HCT116 (cell line): ENCODE data around the gene SCYGR4. TPM values are rescaled to one million over a fixed set of nuclear protein-coding genes. Genes with fewer than 3 reads are reported as not detected.

Source experiments
- ATAC-seq: fragments of 200-7000 bp; cut with Tn5 transposase; 2 replicates; pipeline ENCODE4 v1.9.1; 2020; ENCODE audit warnings: mild to moderate bottlenecking, moderate library complexity
- BruUV-seq: library from RNA; stranded (reverse); fragments of 400-500 nt; replicated peaks from 2 replicates; lab custom pipeline; 2021; lab: Mats Ljungman, UMichigan
- CTCF ChIA-PET: fragments of 300-600 bp; sonication (Branson Sonifier 250); formaldehyde crosslinking; loops from one replicate; lab custom pipeline; 2021; ENCODE audit warnings: antibody characterized with exemption; lab: Charles Lee
- POLR2A ChIA-PET: fragments of 300-600, 350-600 bp; sonication (Branson Sonifier 250); formaldehyde crosslinking; loops from one replicate; lab custom pipeline; 2021; ENCODE audit warnings: antibody characterized with exemption; lab: Charles Lee
- RAD21 ChIA-PET, 2 experiments: fragments of 300-600 bp; sonication (Branson Sonifier 250); formaldehyde crosslinking; loops; one replicate each; lab custom pipeline; 2023; ENCODE audit warnings: low total read pairs in 2 of 2; ENCODE audit not compliant: uncharacterized antibody in 2 of 2, unreplicated experiment in 2 of 2, low non-redundant PET in 1 of 2; lab: Charles Lee
- DNase-seq: peaks from one replicate; pipeline ENCODE4 v3.0.0-alpha.2; 2010; ENCODE audit warnings: low read depth, low spot score
- H2AFZ ChIP-seq: fragments of 200-600 bp; shearing (Covaris generic), sonication (generic); 2 replicates; pipeline ENCODE4 v1.6.1; 2017; ENCODE audit warnings: low read depth, mixed run types, mixed read lengths, antibody characterized with exemption, low read length; ENCODE audit not compliant: poor library complexity, severe bottlenecking
- H3K27ac ChIP-seq: 2 replicates; pipeline ENCODE4 v1.5.1; 2012; ENCODE audit warnings: low read depth, low read length
- H3K27me3 ChIP-seq: fragments of 200-600 bp; sonication (generic); 2 replicates; pipeline ENCODE4 v1.6.1; 2016; ENCODE audit warnings: mixed run types, low read length, mixed read lengths; ENCODE audit not compliant: insufficient read depth
- H3K36me3 ChIP-seq, 2 experiments: fragments of 200-500 bp in 1 of 2; fragments of 200-600 bp in 1 of 2; sonication (Bioruptor generic) in 1 of 2; sonication (generic) in 1 of 2; 2 replicates each; pipeline versions ENCODE4 v1.5.1 to v1.6.1; 2014 to 2016; ENCODE audit warnings: low read length in 2 of 2, inconsistent platforms in 1 of 2, mixed read lengths in 1 of 2, mixed run types in 1 of 2; ENCODE audit not compliant: insufficient read depth in 2 of 2, control insufficient read depth in 1 of 2
- H3K4me1 ChIP-seq, 2 experiments: fragments of 200-600 bp in 1 of 2; sonication (generic) in 1 of 2; 2 replicates each; pipeline versions ENCODE4 v1.5.1 to v1.6.1; 2012 to 2017; ENCODE audit warnings: low read length in 2 of 2, inconsistent platforms in 1 of 2, mild to moderate bottlenecking in 1 of 2, mixed read lengths in 1 of 2, mixed run types in 1 of 2, moderate library complexity in 1 of 2; ENCODE audit not compliant: insufficient read depth in 2 of 2, control insufficient read depth in 1 of 2
- H3K4me2 ChIP-seq: fragments of 200-600 bp; sonication (generic); 2 replicates; pipeline ENCODE4 v1.6.1; 2017; ENCODE audit warnings: mixed run types, low read length, mixed read lengths
- H3K4me3 ChIP-seq, 2 experiments: fragments of 200-600 bp in 1 of 2; sonication (generic) in 1 of 2; replicated peaks in 1 of 2; 2 replicates each; pipeline ENCODE4 v1.5.1; 2011 to 2016; ENCODE audit warnings: low read length in 2 of 2, control low read depth in 1 of 2, low read depth in 1 of 2, mild to moderate bottlenecking in 1 of 2, mixed read lengths in 1 of 2, mixed run types in 1 of 2
- H3K79me2 ChIP-seq: fragments of 200-600 bp; sonication (generic); 2 replicates; pipeline ENCODE4 v1.6.1; 2017; ENCODE audit warnings: mild to moderate bottlenecking, mixed run types, low read length, moderate library complexity, mixed read lengths; ENCODE audit not compliant: insufficient read depth
- H3K9ac ChIP-seq: fragments of 200-600 bp; sonication (generic); 2 replicates; pipeline ENCODE4 v1.6.1; 2016; ENCODE audit warnings: low read length, mixed read lengths
- H3K9me2 ChIP-seq: fragments of 200-600 bp; sonication (generic), shearing (Covaris generic); 2 replicates; pipeline ENCODE4 v1.6.1; 2017; ENCODE audit warnings: mixed run types, mild to moderate bottlenecking, moderate library complexity; ENCODE audit not compliant: insufficient read depth
- H3K9me3 ChIP-seq, 2 experiments: fragments of 200-500 bp in 1 of 2; fragments of 200-600 bp in 1 of 2; sonication (Bioruptor generic) in 1 of 2; sonication (generic) in 1 of 2; 2 replicates each; pipeline ENCODE4 v1.6.1; 2014 to 2017; ENCODE audit warnings: low read length in 2 of 2, mixed read lengths in 2 of 2, inconsistent platforms in 1 of 2, low read depth in 1 of 2, mild to moderate bottlenecking in 1 of 2, mixed run types in 1 of 2, moderate library complexity in 1 of 2; ENCODE audit not compliant: control insufficient read depth in 1 of 2, insufficient read depth in 1 of 2
- H4K20me1 ChIP-seq: fragments of 200-600 bp; sonication (generic), shearing (Covaris generic); 2 replicates; pipeline ENCODE4 v1.6.1; 2017; ENCODE audit warnings: mixed run types, mild to moderate bottlenecking, moderate library complexity; ENCODE audit not compliant: insufficient read depth
- CBX3 ChIP-seq: IDR thresholded peaks from 2 replicates; pipeline ENCODE4 v1.6.1; 2012; ENCODE audit warnings: low read depth
- CTCF ChIP-seq, 3 experiments: fragments of 200-600 bp in 1 of 3; sonication (generic) in 1 of 3; IDR thresholded peaks in 2 of 3; conservative IDR thresholded peaks in 1 of 3; 2 replicates each; pipeline ENCODE4 v1.5.1; 2012 to 2017; ENCODE audit warnings: low read depth in 2 of 3, low read length in 2 of 3, antibody characterized with exemption in 1 of 3, borderline replicate concordance in 1 of 3, control low read depth in 1 of 3, mild to moderate bottlenecking in 1 of 3, mixed read lengths in 1 of 3, mixed run types in 1 of 3, moderate library complexity in 1 of 3; ENCODE audit not compliant: insufficient read depth in 1 of 3
- EGR1 ChIP-seq: IDR thresholded peaks from 2 replicates; pipeline ENCODE4 v1.6.1; 2012; ENCODE audit warnings: low read depth
- ELF1 ChIP-seq: IDR thresholded peaks from 2 replicates; pipeline ENCODE4 v1.6.1; 2012; ENCODE audit warnings: low read depth, borderline replicate concordance
- EZH2 ChIP-seq: fragments of 200-600 bp; sonication (generic); IDR thresholded peaks from 2 replicates; pipeline ENCODE4 v1.6.1; 2017; ENCODE audit warnings: antibody characterized with exemption, mixed run types
- EZH2phosphoT487 ChIP-seq: fragments of 200-600 bp; IDR thresholded peaks from 2 replicates; pipeline ENCODE4 v1.6.1; 2018; ENCODE audit warnings: antibody characterized with exemption, borderline replicate concordance
- FOSL1 ChIP-seq: IDR thresholded peaks from 2 replicates; pipeline ENCODE4 v1.6.1; 2012; ENCODE audit warnings: low read depth
- POLR2A ChIP-seq: IDR thresholded peaks from 2 replicates; pipeline ENCODE4 v1.7.0; 2011; ENCODE audit warnings: borderline replicate concordance; ENCODE audit not compliant: insufficient read depth, insufficient read length; ENCODE audit errors: extremely low read depth
- RAD21 ChIP-seq: IDR thresholded peaks from 2 replicates; pipeline ENCODE4 v1.6.1; 2012; ENCODE audit warnings: low read depth, mild to moderate bottlenecking
- SIN3A ChIP-seq: IDR thresholded peaks from 2 replicates; pipeline ENCODE4 v1.6.1; 2012; ENCODE audit warnings: low read depth
- SP1 ChIP-seq: IDR thresholded peaks from 2 replicates; pipeline ENCODE4 v1.6.1; 2012; ENCODE audit warnings: low read depth
- SRF ChIP-seq: IDR thresholded peaks from 2 replicates; pipeline ENCODE4 v1.6.1; 2012; ENCODE audit warnings: low read depth
- TCF7L2 ChIP-seq: IDR thresholded peaks from 2 replicates; pipeline ENCODE4 v1.7.0; 2011; ENCODE audit warnings: borderline replicate concordance, inconsistent platforms; ENCODE audit not compliant: insufficient read depth, insufficient read length; ENCODE audit errors: extremely low read depth
- YY1 ChIP-seq: IDR thresholded peaks from 2 replicates; pipeline ENCODE4 v1.6.1; 2011; ENCODE audit warnings: low read length, low read depth, moderate library complexity, mild to moderate bottlenecking; ENCODE audit not compliant: insufficient replicate concordance; ENCODE audit errors: extremely low read depth
- ZFX ChIP-seq: fragments of 450-650 bp; IDR thresholded peaks from 2 replicates; pipeline ENCODE4 v1.6.1; 2017
- ZNF274 ChIP-seq: fragments of 200-500 bp; sonication (Bioruptor generic); IDR thresholded peaks from 2 replicates; pipeline ENCODE4 v1.6.1; 2014; ENCODE audit warnings: mild to moderate bottlenecking, low read depth, low read length, inconsistent platforms
- intact Hi-C: fragments of 100-400 bp; cut with micrococcal nuclease; formaldehyde crosslinking; loops from 2 replicates; pipeline ENCODE4 v1.10.0; 2022
- total RNA-seq: library from RNA; stranded (reverse); gene quantifications from one replicate; pipeline ENCODE4 v1.2.1, GENCODE V29; 2021; ENCODE audit not compliant: unreplicated experiment
- TF ChIP-seq, protein P1 (sequence below): IDR thresholded peaks from 2 replicates; pipeline ENCODE4 v1.6.1; 2012; ENCODE audit warnings: low read depth
- TF ChIP-seq, protein P2 (sequence below): IDR thresholded peaks from 2 replicates; pipeline ENCODE4 v1.6.1; 2011; ENCODE audit warnings: mild to moderate bottlenecking, low read length, moderate library complexity; ENCODE audit not compliant: insufficient replicate concordance; ENCODE audit errors: extremely low read depth

The SCYGR4 gene
- total RNA-seq, 1 experiment from 2014 or later = not detected

DNA sequence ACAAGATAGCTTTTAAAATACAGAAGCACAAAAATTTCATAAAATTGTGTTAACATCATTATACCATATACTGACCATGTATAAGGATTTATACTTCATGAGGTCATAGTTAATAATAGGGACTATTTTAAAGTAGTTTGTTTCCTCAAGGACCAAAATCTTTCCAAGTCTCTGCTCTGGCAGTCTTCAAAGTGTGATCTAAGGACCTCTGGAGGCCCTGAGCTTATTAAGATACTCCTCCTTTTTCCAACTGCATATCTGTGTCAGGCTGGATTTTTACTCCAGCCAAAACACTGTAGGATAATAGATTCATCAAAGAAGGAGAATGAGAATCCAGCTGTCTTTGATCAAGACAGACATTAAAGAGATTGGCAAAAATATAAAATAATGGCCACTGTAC, 20.3 kb upstream of the SCYGR4 start:
- no peak overlapping the region for H3K27ac ChIP-seq
- H3K79me2 ChIP-seq = no peaks in the 10 kb centered on the region
- intact Hi-C loops = no loop called here
- no peaks in the 10 kb centered on the region for H4K20me1 ChIP-seq
- H3K9ac ChIP-seq = no peak overlapping the region
- no peak overlapping the region for H3K4me3 ChIP-seq
- TF ChIP-seq EGR1 (no peak), ZFX (no peak), SIN3A (no peak), EZH2 (no peak), CBX3 (no peak), YY1 (no peak), CTCF (IDR thresholded peaks at IDR 0.05 in 2 of 3, conservative IDR thresholded peaks at IDR 0.05 in 1 of 3; ENCODE audit: borderline replicate concordance in 1 of 3, insufficient read depth in 1 of 3, low read depth in 2 of 3, low read length in 2 of 3) (no peak), SP1 (no peak), SRF (no peak), ELF1 (no peak), POLR2A (no peak), RAD21 (no peak), EZH2phosphoT487 (no peak), FOSL1 (no peak), TCF7L2 (no peak), ZNF274 (no peak)
- TF ChIP-seq, protein P1, sequence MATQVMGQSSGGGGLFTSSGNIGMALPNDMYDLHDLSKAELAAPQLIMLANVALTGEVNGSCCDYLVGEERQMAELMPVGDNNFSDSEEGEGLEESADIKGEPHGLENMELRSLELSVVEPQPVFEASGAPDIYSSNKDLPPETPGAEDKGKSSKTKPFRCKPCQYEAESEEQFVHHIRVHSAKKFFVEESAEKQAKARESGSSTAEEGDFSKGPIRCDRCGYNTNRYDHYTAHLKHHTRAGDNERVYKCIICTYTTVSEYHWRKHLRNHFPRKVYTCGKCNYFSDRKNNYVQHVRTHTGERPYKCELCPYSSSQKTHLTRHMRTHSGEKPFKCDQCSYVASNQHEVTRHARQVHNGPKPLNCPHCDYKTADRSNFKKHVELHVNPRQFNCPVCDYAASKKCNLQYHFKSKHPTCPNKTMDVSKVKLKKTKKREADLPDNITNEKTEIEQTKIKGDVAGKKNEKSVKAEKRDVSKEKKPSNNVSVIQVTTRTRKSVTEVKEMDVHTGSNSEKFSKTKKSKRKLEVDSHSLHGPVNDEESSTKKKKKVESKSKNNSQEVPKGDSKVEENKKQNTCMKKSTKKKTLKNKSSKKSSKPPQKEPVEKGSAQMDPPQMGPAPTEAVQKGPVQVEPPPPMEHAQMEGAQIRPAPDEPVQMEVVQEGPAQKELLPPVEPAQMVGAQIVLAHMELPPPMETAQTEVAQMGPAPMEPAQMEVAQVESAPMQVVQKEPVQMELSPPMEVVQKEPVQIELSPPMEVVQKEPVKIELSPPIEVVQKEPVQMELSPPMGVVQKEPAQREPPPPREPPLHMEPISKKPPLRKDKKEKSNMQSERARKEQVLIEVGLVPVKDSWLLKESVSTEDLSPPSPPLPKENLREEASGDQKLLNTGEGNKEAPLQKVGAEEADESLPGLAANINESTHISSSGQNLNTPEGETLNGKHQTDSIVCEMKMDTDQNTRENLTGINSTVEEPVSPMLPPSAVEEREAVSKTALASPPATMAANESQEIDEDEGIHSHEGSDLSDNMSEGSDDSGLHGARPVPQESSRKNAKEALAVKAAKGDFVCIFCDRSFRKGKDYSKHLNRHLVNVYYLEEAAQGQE = no peak
- TF ChIP-seq, protein P2, sequence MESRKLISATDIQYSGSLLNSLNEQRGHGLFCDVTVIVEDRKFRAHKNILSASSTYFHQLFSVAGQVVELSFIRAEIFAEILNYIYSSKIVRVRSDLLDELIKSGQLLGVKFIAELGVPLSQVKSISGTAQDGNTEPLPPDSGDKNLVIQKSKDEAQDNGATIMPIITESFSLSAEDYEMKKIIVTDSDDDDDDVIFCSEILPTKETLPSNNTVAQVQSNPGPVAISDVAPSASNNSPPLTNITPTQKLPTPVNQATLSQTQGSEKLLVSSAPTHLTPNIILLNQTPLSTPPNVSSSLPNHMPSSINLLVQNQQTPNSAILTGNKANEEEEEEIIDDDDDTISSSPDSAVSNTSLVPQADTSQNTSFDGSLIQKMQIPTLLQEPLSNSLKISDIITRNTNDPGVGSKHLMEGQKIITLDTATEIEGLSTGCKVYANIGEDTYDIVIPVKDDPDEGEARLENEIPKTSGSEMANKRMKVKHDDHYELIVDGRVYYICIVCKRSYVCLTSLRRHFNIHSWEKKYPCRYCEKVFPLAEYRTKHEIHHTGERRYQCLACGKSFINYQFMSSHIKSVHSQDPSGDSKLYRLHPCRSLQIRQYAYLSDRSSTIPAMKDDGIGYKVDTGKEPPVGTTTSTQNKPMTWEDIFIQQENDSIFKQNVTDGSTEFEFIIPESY = no peak
- TF ChIP-seq, all 23 proteins: peak for 0
- no peak for ATAC-seq
- no peaks in the 10 kb centered on the region for H3K9me3 ChIP-seq
- H3K36me3 ChIP-seq = no peaks in the 10 kb centered on the region
- ChIA-PET POLR2A (no interaction called here), CTCF (interaction anchor here (1.6 kb wide), 1 partner anchor 169 kb away, joined by 3 read pairs; no protein-coding TSS in a partner anchor), RAD21 (no interaction called here)
- H3K4me1 ChIP-seq = peaks cover 8 to 13% of the 10 kb centered on the region in 2 experiments; a peak in 3 of 4 replicates
- no peak overlapping the region for H2AFZ ChIP-seq
- BruUV-seq = no TSS peak
- H3K27me3 ChIP-seq = no peaks in the 10 kb centered on the region
- no peak overlapping the region for H3K4me2 ChIP-seq
- H3K9me2 ChIP-seq = no peaks in the 10 kb centered on the region
- DNase-seq = no peak
